Common myeloid progenitor, CD34-positive (primary cell): ENCODE data around the gene NTM.

Source experiments
- CTCF ChIA-PET: fragments of 350-600 bp; sonication (Branson Sonifier 250); formaldehyde crosslinking; loops from one replicate; lab custom pipeline; 2021; ENCODE audit warnings: antibody characterized with exemption; lab: Charles Lee
- POLR2A ChIA-PET: fragments of 350-600 bp; sonication (Branson Sonifier 250); formaldehyde crosslinking; loops from one replicate; lab custom pipeline; 2021; ENCODE audit warnings: antibody characterized with exemption; lab: Charles Lee
- DNase-seq, 3 donors: peaks; one replicate each; pipeline versions ENCODE4 v3.0.0 to v3.0.0-alpha.2; 2013
- H3K27ac ChIP-seq, 2 experiments: 1 replicate in 1 of 2; 2 replicates in 1 of 2; pipeline ENCODE4 v1.7.0; 2013; ENCODE audit warnings: inconsistent platforms in 2 of 2, low read length in 2 of 2, mild to moderate bottlenecking in 2 of 2, low read depth in 1 of 2, moderate library complexity in 1 of 2; ENCODE audit not compliant: severe bottlenecking in 2 of 2, insufficient read depth in 1 of 2, poor library complexity in 1 of 2
- H3K27me3 ChIP-seq, 5 experiments: replicated peaks in 2 of 5; 1 replicate in 3 of 5; 2 replicates in 2 of 5; pipeline versions ENCODE4 v1.6.1 to v1.7.0; 2013; ENCODE audit warnings: low read length in 4 of 5, mild to moderate bottlenecking in 2 of 5, moderate library complexity in 2 of 5, inconsistent platforms in 1 of 5; ENCODE audit not compliant: insufficient read depth in 5 of 5, control insufficient read depth in 4 of 5
- H3K36me3 ChIP-seq, 4 experiments: 1 replicate in 2 of 4; 2 replicates in 2 of 4; pipeline versions ENCODE4 v1.6.1 to v1.7.0; 2013; ENCODE audit warnings: low read length in 3 of 4, control low read depth in 1 of 4, mild to moderate bottlenecking in 1 of 4; ENCODE audit not compliant: control insufficient read depth in 4 of 4, insufficient read depth in 4 of 4
- H3K4me1 ChIP-seq, 4 experiments: 1 replicate in 3 of 4; 2 replicates in 1 of 4; pipeline versions ENCODE4 v1.6.1 to v1.7.1; 2013; ENCODE audit warnings: low read length in 3 of 4, mild to moderate bottlenecking in 3 of 4, control low read depth in 1 of 4, inconsistent platforms in 1 of 4, moderate library complexity in 1 of 4; ENCODE audit not compliant: control insufficient read depth in 4 of 4, insufficient read depth in 4 of 4; ENCODE audit errors: control extremely low read depth in 1 of 4
- H3K4me3 ChIP-seq, 7 experiments: 1 replicate in 4 of 7; 2 replicates in 3 of 7; pipeline versions ENCODE4 v1.5.1 to v1.7.0; 2013; ENCODE audit warnings: mild to moderate bottlenecking in 7 of 7, low read length in 6 of 7, moderate library complexity in 6 of 7, inconsistent platforms in 2 of 7, low read depth in 2 of 7, control low read depth in 1 of 7; ENCODE audit not compliant: insufficient read depth in 4 of 7, control insufficient read depth in 1 of 7; ENCODE audit errors: extremely low read depth in 1 of 7
- H3K9me3 ChIP-seq, 5 experiments: 1 replicate in 4 of 5; 2 replicates in 1 of 5; pipeline versions ENCODE4 v1.6.1 to v1.7.1; 2013; ENCODE audit warnings: low read length in 4 of 5, mild to moderate bottlenecking in 2 of 5, inconsistent platforms in 1 of 5, low read depth in 1 of 5, moderate library complexity in 1 of 5; ENCODE audit not compliant: control insufficient read depth in 4 of 5, insufficient read depth in 2 of 5; ENCODE audit errors: control extremely low read depth in 1 of 5
- WGBS: methylation state at CpG from one replicate; pipeline ENCODE4 v1.1.5; 2013; ENCODE audit not compliant: insufficient coverage; 5-methylcytosine and 5-hydroxymethylcytosine counted together

The NTM gene

DNA sequence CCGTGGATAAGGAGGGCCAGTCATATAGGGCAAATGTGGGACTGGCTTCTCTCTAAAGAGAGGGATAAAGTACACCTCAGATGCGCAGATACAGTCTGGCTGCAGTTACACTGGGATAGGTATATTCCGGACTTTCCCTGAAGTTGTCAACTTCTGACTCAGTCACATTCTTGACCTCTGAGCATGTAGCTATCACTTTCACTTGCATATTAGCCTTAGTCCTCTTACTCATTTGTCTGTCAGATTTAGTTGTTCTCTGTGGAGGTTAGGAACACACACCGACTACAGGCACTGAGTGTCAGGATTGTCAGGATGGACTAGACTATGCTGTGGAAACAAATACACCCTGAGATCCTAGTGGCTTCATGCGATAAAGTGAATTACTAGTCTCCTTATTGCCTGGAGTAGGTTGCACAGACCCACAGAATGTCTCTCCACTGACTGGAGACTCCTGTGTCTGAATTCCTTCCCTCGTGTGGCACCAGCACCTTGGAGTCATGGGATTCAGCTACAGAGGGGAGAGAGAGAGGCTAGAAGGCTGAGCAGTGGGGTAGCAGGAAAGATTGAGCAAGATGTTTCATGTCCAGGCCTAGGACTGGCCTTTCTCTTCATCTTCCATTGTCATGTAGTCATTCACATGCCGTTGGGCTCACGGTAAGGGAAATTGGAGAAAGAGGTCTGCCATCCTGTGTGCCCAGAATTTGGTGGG, 654.3 kb downstream of the NTM start:
- no peaks in the 10 kb centered on the region for H3K36me3 ChIP-seq
- WGBS, result 98% methylated on average over 7 of the region's 8 CpGs
- no peaks in the 10 kb centered on the region for H3K9me3 ChIP-seq
- no peaks in the 10 kb centered on the region for H3K4me1 ChIP-seq
- CTCF ChIA-PET, result no interaction called here
- no peak for DNase-seq
- H3K4me3 ChIP-seq, result no peak overlapping the region
- H3K27me3 ChIP-seq, result peaks cover 0 to 3% (median 0%) of the 10 kb centered on the region in 5 experiments
- no peak overlapping the region for H3K27ac ChIP-seq
- POLR2A ChIA-PET, result no interaction called here

GRCh38 chr11:132026746-132027145, 656.3 kb downstream of the NTM start:
- no peaks in the 10 kb centered on the region for H3K36me3 ChIP-seq
- CTCF ChIA-PET, result no interaction called here
- POLR2A ChIA-PET, result no interaction called here

GRCh38 chr11:132028380-132029240, 658.2 kb downstream of the NTM start:
- CTCF ChIA-PET, result interaction anchor here (0.8 to 1.9 kb wide), 2 partner anchors 158 to 281 kb away, joined by 4 to 13 read pairs; no protein-coding TSS in a partner anchor
- Histone ChIP-seq H3K9me3 (no peaks in the 10 kb centered on the region), H3K4me1 (no peaks in the 10 kb centered on the region), H3K36me3 (no peaks in the 10 kb centered on the region), H3K4me3 (no peak overlapping the region), H3K27me3 (peaks cover 0 to 5% (median 2%) of the 10 kb centered on the region in 5 experiments), H3K27ac (no peak overlapping the region)
- WGBS, result 20% methylated on average over 1 of the region's 4 CpGs
- peak; percentile 31 to 73 (median 70) for DNase-seq
- POLR2A ChIA-PET, result interaction anchor here (0.6 kb wide), 1 partner anchor 173 kb away, joined by 3 read pairs; no protein-coding TSS in a partner anchor

More at GRCh38 chr11:132026746-132027145, 656.3 kb downstream of the NTM start:
- H3K27me3 ChIP-seq, result peaks cover 0 to 3% (median under 1%) of the 10 kb centered on the region in 5 experiments
- DNase-seq, result no peak
- no peak overlapping the region for H3K4me3 ChIP-seq
- H3K4me1 ChIP-seq, result no peaks in the 10 kb centered on the region
- no peaks in the 10 kb centered on the region for H3K9me3 ChIP-seq
- WGBS, result 94% methylated on average over 2 of the region's 3 CpGs
- no peak overlapping the region for H3K27ac ChIP-seq

GRCh38 chr11:132030896-132031295, 660.5 kb downstream of the NTM start:
- CTCF ChIA-PET, result no interaction called here

DNA sequence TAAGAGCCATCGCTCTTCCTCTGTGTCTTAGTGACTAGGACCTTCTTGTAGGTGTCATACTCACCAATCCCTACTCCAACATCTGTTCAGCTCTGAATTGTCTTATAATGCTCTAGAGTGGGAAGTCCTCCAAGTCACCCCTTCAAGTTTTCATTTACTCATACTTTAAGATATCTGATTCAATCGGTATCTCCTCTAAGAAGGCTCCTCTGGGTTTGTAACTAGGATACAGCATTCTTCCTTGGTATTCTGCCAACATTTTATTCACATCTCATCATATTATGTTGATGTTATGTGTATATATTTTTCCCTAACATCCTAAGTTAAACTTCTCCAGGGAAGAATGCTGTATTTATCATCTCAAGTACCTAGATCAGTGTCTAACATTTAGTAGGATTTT, 662.1 kb downstream of the NTM start:
- WGBS, result 71% methylated on average over 1 of the region's 2 CpGs
- Histone ChIP-seq H3K4me1 (no peaks in the 10 kb centered on the region), H3K36me3 (no peaks in the 10 kb centered on the region), H3K27ac (no peak overlapping the region), H3K27me3 (peaks cover 0 to 5% (median 0%) of the 10 kb centered on the region in 5 experiments), H3K4me3 (no peak overlapping the region), H3K9me3 (no peaks in the 10 kb centered on the region)
- CTCF ChIA-PET, result interaction anchor here (0.6 to 1.5 kb wide), 3 partner anchors 9 to 88 kb away, joined by 3 read pairs; no protein-coding TSS in a partner anchor
- POLR2A ChIA-PET, result no interaction called here
- no peak for DNase-seq

More at GRCh38 chr11:132030896-132031295, 660.5 kb downstream of the NTM start:
- no peaks in the 10 kb centered on the region for H3K4me1 ChIP-seq
- POLR2A ChIA-PET, result interaction anchor here (0.6 kb wide), 1 partner anchor 339 kb away, joined by 3 read pairs; no protein-coding TSS in a partner anchor
- no peaks in the 10 kb centered on the region for H3K36me3 ChIP-seq
- no peak overlapping the region for H3K4me3 ChIP-seq
- H3K27me3 ChIP-seq, result peaks cover 0 to 5% (median 0%) of the 10 kb centered on the region in 5 experiments
- 100% methylated on average over 1 of the region's 3 CpGs for WGBS
- no peaks in the 10 kb centered on the region for H3K9me3 ChIP-seq
- DNase-seq, result no peak
- no peak overlapping the region for H3K27ac ChIP-seq

DNA sequence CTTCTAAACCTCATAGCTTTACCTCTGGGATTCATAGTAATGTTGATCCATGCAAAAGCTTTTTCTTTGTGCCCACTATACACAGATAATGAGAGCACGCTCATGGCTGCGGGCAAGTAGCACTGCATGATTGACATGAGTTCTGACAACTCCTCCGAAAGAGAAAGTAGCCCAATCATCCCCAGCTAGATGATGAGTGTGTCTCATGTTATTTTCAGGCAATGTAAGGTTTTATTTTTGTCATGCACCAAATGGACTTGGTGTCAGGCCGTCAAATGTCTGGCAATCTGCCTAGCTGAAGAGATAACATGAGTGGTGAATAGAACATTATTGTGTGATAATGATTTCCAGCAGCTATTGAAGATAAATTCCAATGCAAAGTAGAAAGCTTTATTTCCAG, 662.6 kb downstream of the NTM start:
- Histone ChIP-seq H3K27ac (no peak overlapping the region), H3K9me3 (no peaks in the 10 kb centered on the region)
- DNase-seq, result no peak

More for the DNA sequence above, 662.6 kb downstream of the NTM start:
- WGBS, result 86% methylated on average over 3 of the region's 4 CpGs
- no peaks in the 10 kb centered on the region for H3K4me1 ChIP-seq
- no peaks in the 10 kb centered on the region for H3K36me3 ChIP-seq
- POLR2A ChIA-PET, result no interaction called here
- no peak overlapping the region for H3K4me3 ChIP-seq
- peaks cover 0 to 5% (median 0%) of the 10 kb centered on the region in 5 experiments for H3K27me3 ChIP-seq
- CTCF ChIA-PET, result interaction anchor here (0.6 to 1.5 kb wide), 4 partner anchors 10 to 87 kb away, joined by 3 read pairs; no protein-coding TSS in a partner anchor
